ENCODE measurements around the gene CARS1. TPM values are rescaled to one million over a fixed set of nuclear protein-coding genes. Genes with fewer than 3 reads are reported as not detected.
"Not testable (repeated sequence)": the region's sequence is repeated elsewhere in the genome, so short reads cannot be mapped to it uniquely, and the experiment has no call there.

CARS1 gene
- total RNA-seq, 1 donor from 2014 or later = 84.1 TPM

- intact Hi-C loops (cut with micrococcal nuclease) = not testable (repeated sequence)
Measured at GRCh38 chr11:3063876-3064275, 6.7 kb upstream of the CARS1 start.

GRCh38 chr11:3063432-3063831, 6.2 kb upstream of the CARS1 start:
- intact Hi-C loops (cut with micrococcal nuclease) = not testable (repeated sequence)

- intact Hi-C loops (cut with micrococcal nuclease) = no loop called here
Measured at GRCh38 chr11:3060436-3061025, 3.3 kb upstream of the CARS1 start.

- intact Hi-C loops (cut with micrococcal nuclease) = loop anchor here (5.0 to 10.0 kb wide), 2 partner anchors 316 to 363 kb away; partner anchors contain the start of gene ZNF195
Measured at GRCh38 chr11:3058753-3059664, 1.8 kb upstream of the CARS1 start.

- intact Hi-C loops (cut with micrococcal nuclease) = loop anchor here (1.0 to 10.0 kb wide), 9 partner anchors 20 to 612 kb away; partner anchors contain the start of genes KCNQ1, NAP1L4, TRPM5 and ZNF195
Measured at GRCh38 chr11:3056296-3057068, 741 bp downstream of the CARS1 start.

GRCh38 chr11:3055891-3056290, 1.3 kb downstream of the CARS1 start:
- intact Hi-C loops (cut with micrococcal nuclease) = loop anchor here (2.0 to 10.0 kb wide), 5 partner anchors 19 to 611 kb away; partner anchors contain the start of genes KCNQ1, TRPM5 and ZNF195

- intact Hi-C loops (cut with micrococcal nuclease) = loop anchor here (10.0 kb wide), 1 partner anchor 322 kb away; the partner anchor contains the start of gene ZNF195
Measured at GRCh38 chr11:3052567-3052966, 4.7 kb downstream of the CARS1 start.

- intact Hi-C loops (cut with micrococcal nuclease) = loop anchor here (10.0 kb wide), 1 partner anchor 323 kb away; the partner anchor contains the start of gene ZNF195
Measured at GRCh38 chr11:3052109-3052479, 5.1 kb downstream of the CARS1 start.

GRCh38 chr11:3051196-3052108, 5.8 kb downstream of the CARS1 start:
- intact Hi-C loops (cut with micrococcal nuclease) = loop anchor here (10.0 kb wide), 1 partner anchor 323 kb away; the partner anchor contains the start of gene ZNF195

- intact Hi-C loops (cut with micrococcal nuclease) = loop anchor here (10.0 kb wide), 1 partner anchor 324 kb away; the partner anchor contains the start of gene ZNF195
Measured at GRCh38 chr11:3050386-3051195, 6.6 kb downstream of the CARS1 start.

- intact Hi-C loops (cut with micrococcal nuclease) = loop anchor here (1.0 to 10.0 kb wide), 2 partner anchors 12 to 325 kb away; partner anchors contain the start of gene ZNF195
Measured at GRCh38 chr11:3049430-3050243, 7.6 kb downstream of the CARS1 start.

- intact Hi-C loops (cut with micrococcal nuclease) = no loop called here
Measured at GRCh38 chr11:3047637-3048036, 9.6 kb downstream of the CARS1 start.

- intact Hi-C loops (cut with micrococcal nuclease) = no loop called here
Measured at GRCh38 chr11:3046641-3047040, 10.6 kb downstream of the CARS1 start.

GRCh38 chr11:3046190-3046589, 11.0 kb downstream of the CARS1 start:
- intact Hi-C loops (cut with micrococcal nuclease) = no loop called here

GRCh38 chr11:3044915-3045314, 12.3 kb downstream of the CARS1 start:
- intact Hi-C loops (cut with micrococcal nuclease) = no loop called here

GRCh38 chr11:3044004-3044403, 13.2 kb downstream of the CARS1 start:
- intact Hi-C loops (cut with micrococcal nuclease) = no loop called here

- intact Hi-C loops (cut with micrococcal nuclease) = no loop called here
Measured at GRCh38 chr11:3043315-3043871, 13.8 kb downstream of the CARS1 start.

Measured in T-helper 1 cell treated with Interleukin-12 subunit alpha and Interleukin-12 subunit beta and Interleukin-4 antibody, amounts not matched to agents 30 ng/mL and 1 ng/mL, for 36 hours (primary cell).